NCI-H1092 treated with DMSO at 0.1 percent for 48 hours (cell line): ENCODE measurements around the gene SUFU.

Experiments
- DNase-seq: peaks from one replicate; lab custom pipeline; 2025; lab: John Stamatoyannopoulos, UW

SUFU gene

GRCh38 chr10:102620138-102620590 lies 116.4 kb downstream of the SUFU start:
- no peak for DNase-seq

GRCh38 chr10:102620591-102621442 lies 117.0 kb downstream of the SUFU start:
- no peak for DNase-seq

- no peak for DNase-seq
These were observed 117.9 kb downstream of the SUFU start for GRCh38 chr10:102621443-102622325.

GRCh38 chr10:102624094-102624493 lies 120.3 kb downstream of the SUFU start:
- no peak for DNase-seq

- DNase-seq: no peak
These were observed 121.2 kb downstream of the SUFU start for GRCh38 chr10:102624751-102625645.

- DNase-seq: no peak
These were observed 122.4 kb downstream of the SUFU start for GRCh38 chr10:102626026-102626685.

- no peak for DNase-seq
These were observed 123.5 kb downstream of the SUFU start for GRCh38 chr10:102627291-102627735.

GRCh38 chr10:102627736-102628293 lies 124.0 kb downstream of the SUFU start:
- DNase-seq: no peak

GRCh38 chr10:102628451-102628911 lies 124.7 kb downstream of the SUFU start:
- DNase-seq: peak; percentile 9

- DNase-seq: no peak
These were observed 126.2 kb downstream of the SUFU start for GRCh38 chr10:102629661-102630614.

GRCh38 chr10:102630663-102631062 lies 126.9 kb downstream of the SUFU start:
- DNase-seq: no peak

GRCh38 chr10:102631525-102632393 lies 128.0 kb downstream of the SUFU start:
- DNase-seq: no peak

- no peak for DNase-seq
These were observed 128.8 kb downstream of the SUFU start for GRCh38 chr10:102632394-102633111.

GRCh38 chr10:102633287-102633686 lies 129.5 kb downstream of the SUFU start:
- no peak for DNase-seq

GRCh38 chr10:102633848-102634247 lies 130.1 kb downstream of the SUFU start:
- DNase-seq: no peak

GRCh38 chr10:102634686-102635085 lies 130.9 kb downstream of the SUFU start:
- no peak for DNase-seq

GRCh38 chr10:102635377-102635776 lies 131.6 kb downstream of the SUFU start:
- DNase-seq: no peak

GRCh38 chr10:102639537-102639936 lies 135.8 kb downstream of the SUFU start:
- DNase-seq: no peak
